ENCODE results near the gene RGS11.
"Not testable (repeated sequence)": the region's sequence is repeated elsewhere in the genome, so short reads cannot be mapped to it uniquely, and the experiment has no call there.

RGS11 gene

GRCh38 chr16:234468-235305 lies 41.1 kb downstream of the RGS11 start, which contains the start of gene FAM234A:
Gene FAM234A, plus strand, starts transcription at chr16:234821. Its CDS starts 19,593 bp downstream, at chr16:254414.
- H3K27ac ChIP-seq (ENCODE audit: poor library complexity, severe bottlenecking) = peak within 1 kb of the TSS; percentile 80
- peak within 1 kb of the TSS; percentile 89 for H3K4me3 ChIP-seq (ENCODE audit: severe bottlenecking)
- H3K36me3 ChIP-seq (ENCODE audit: low read depth) = no peaks in the 10 kb centered on the region
- peaks cover 2% of the 10 kb centered on the region for H3K4me1 ChIP-seq (ENCODE audit: insufficient read depth, poor library complexity, severe bottlenecking)
- ATAC-seq (ENCODE audit: low read depth) (peak; percentile 79), DNase-seq (ENCODE audit: low spot score) (peak; percentile 91)
- TF ChIP-seq CTCF (IDR thresholded peaks at IDR 0.05; ENCODE audit: poor library complexity, severe bottlenecking) = peak; percentile 70
- no peaks in the 10 kb centered on the region for H3K27me3 ChIP-seq (ENCODE audit: insufficient read depth, poor library complexity, severe bottlenecking)
- H3K9me3 ChIP-seq (ENCODE audit: severe bottlenecking) = no peaks in the 10 kb centered on the region

GRCh38 chr16:230949-231348 lies 44.8 kb downstream of the RGS11 start:
- DNase-seq (ENCODE audit: low spot score) = no peak
- Histone ChIP-seq H3K4me1 (ENCODE audit: insufficient read depth, poor library complexity, severe bottlenecking) (peaks cover 10% of the 10 kb centered on the region), H3K4me3 (ENCODE audit: severe bottlenecking) (no peak overlapping the region), H3K36me3 (ENCODE audit: low read depth) (peaks cover 24% of the 10 kb centered on the region), H3K27me3 (ENCODE audit: insufficient read depth, poor library complexity, severe bottlenecking) (no peaks in the 10 kb centered on the region), H3K9me3 (ENCODE audit: severe bottlenecking) (no peaks in the 10 kb centered on the region), H3K27ac (ENCODE audit: poor library complexity, severe bottlenecking) (no peak overlapping the region)
- TF ChIP-seq CTCF (IDR thresholded peaks at IDR 0.05; ENCODE audit: poor library complexity, severe bottlenecking) = no peak
- ATAC-seq (ENCODE audit: low read depth) = no peak

- H3K36me3 ChIP-seq (ENCODE audit: low read depth) = peaks cover 28% of the 10 kb centered on the region
- DNase-seq (ENCODE audit: low spot score); H3K9me3 ChIP-seq (ENCODE audit: severe bottlenecking); H3K27ac ChIP-seq (ENCODE audit: poor library complexity, severe bottlenecking); ATAC-seq (ENCODE audit: low read depth); H3K4me1 ChIP-seq (ENCODE audit: insufficient read depth, poor library complexity, severe bottlenecking); H3K27me3 ChIP-seq (ENCODE audit: insufficient read depth, poor library complexity, severe bottlenecking); H3K4me3 ChIP-seq (ENCODE audit: severe bottlenecking): not testable (repeated sequence)
Observed at GRCh38 chr16:230351-230750, 45.4 kb downstream of the RGS11 start.

- ATAC-seq (ENCODE audit: low read depth) (no peak), DNase-seq (ENCODE audit: low spot score) (no peak)
- TF ChIP-seq CTCF (IDR thresholded peaks at IDR 0.05; ENCODE audit: poor library complexity, severe bottlenecking) = no peak
- no peaks in the 10 kb centered on the region for H3K27me3 ChIP-seq (ENCODE audit: insufficient read depth, poor library complexity, severe bottlenecking)
- peaks cover 10% of the 10 kb centered on the region for H3K4me1 ChIP-seq (ENCODE audit: insufficient read depth, poor library complexity, severe bottlenecking)
- no peaks in the 10 kb centered on the region for H3K9me3 ChIP-seq (ENCODE audit: severe bottlenecking)
- H3K27ac ChIP-seq (ENCODE audit: poor library complexity, severe bottlenecking) = no peak overlapping the region
- peak overlapping the region; percentile 80 for H3K4me3 ChIP-seq (ENCODE audit: severe bottlenecking)
- peaks cover 31% of the 10 kb centered on the region for H3K36me3 ChIP-seq (ENCODE audit: low read depth)
Observed at GRCh38 chr16:229731-230281, 45.9 kb downstream of the RGS11 start.

- peak within 1 kb of the TSS; percentile 45 for H3K27ac ChIP-seq (ENCODE audit: poor library complexity, severe bottlenecking)
- ATAC-seq (ENCODE audit: low read depth) = peak; percentile 92
- DNase-seq (ENCODE audit: low spot score) = peak; percentile 84
- no peak for TF ChIP-seq CTCF (IDR thresholded peaks at IDR 0.05; ENCODE audit: poor library complexity, severe bottlenecking)
- H3K36me3 ChIP-seq (ENCODE audit: low read depth) = peaks cover 39% of the 10 kb centered on the region
- peaks cover 10% of the 10 kb centered on the region for H3K4me1 ChIP-seq (ENCODE audit: insufficient read depth, poor library complexity, severe bottlenecking)
- H3K4me3 ChIP-seq (ENCODE audit: severe bottlenecking) = peak within 1 kb of the TSS; percentile 80
- no peaks in the 10 kb centered on the region for H3K27me3 ChIP-seq (ENCODE audit: insufficient read depth, poor library complexity, severe bottlenecking)
- no peaks in the 10 kb centered on the region for H3K9me3 ChIP-seq (ENCODE audit: severe bottlenecking)
Observed at GRCh38 chr16:228852-229730, 46.7 kb downstream of the RGS11 start, which contains the start of gene LUC7L. Gene LUC7L, minus strand, starts transcription at chr16:229449. Its CDS starts 110 bp downstream, at chr16:229339.

All from RWPE2 (cell line).